Motor neuron (in vitro differentiated cells): ENCODE measurements around the gene GRID1. TPM values are rescaled to one million over a fixed set of nuclear protein-coding genes. Genes with fewer than 3 reads are reported as not detected.

Source experiments
- ATAC-seq, 8 experiments: fragments of 200-7000 bp; cut with Tn5 transposase; replicated peaks in 6 of 8; 2 replicates each; pipeline ENCODE4 v1.8.0; 2021; ENCODE audit warnings: mild to moderate bottlenecking in 8 of 8, moderate library complexity in 8 of 8
- H3K27ac ChIP-seq, 2 donors: fragments of 250-450 bp; sonication (Bioruptor Pico); 2 replicates each; pipeline ENCODE4 v1.9.0; 2021; ENCODE audit warnings: antibody characterized with exemption in 2 of 2, mild to moderate bottlenecking in 2 of 2, moderate library complexity in 1 of 2
- H3K4me1 ChIP-seq, 2 donors: fragments of 250-450 bp; sonication (Bioruptor Pico); replicated peaks in 1 of 2; 2 replicates each; pipeline ENCODE4 v1.6.1; 2021; ENCODE audit warnings: antibody characterized with exemption in 2 of 2, mild to moderate bottlenecking in 2 of 2, moderate library complexity in 1 of 2
- H3K4me3 ChIP-seq, 5 donors: fragments of 250-450 bp; sonication (Bioruptor Pico); 2 replicates each; pipeline ENCODE4 v1.9.0; 2021; ENCODE audit warnings: antibody characterized with exemption in 5 of 5, mild to moderate bottlenecking in 5 of 5, moderate library complexity in 4 of 5
- WGBS, 10 experiments: fragments of 450-650 bp; shearing (Covaris generic); methylation state at CpG; one replicate each; pipeline ENCODE4 v1.0.0; 2022; 5-methylcytosine and 5-hydroxymethylcytosine counted together
- in situ Hi-C, 9 experiments: fragments of 400-800 bp; cut with MboI; loops; one replicate each; pipeline ENCODE4 v1.15.0; 2021; ENCODE audit warnings: low sequenced_read_pairs in 9 of 9, low pct_unique_long_range_greater_than_20kb in 2 of 9; ENCODE audit not compliant: unreplicated experiment in 9 of 9
- total RNA-seq, 8 experiments: library from RNA; unstranded; fragments of 300-600 nt; gene quantifications; 2 replicates each; pipeline versions ENCODE4 v1.2.3 to v1.2.4, GENCODE V29; 2022

Gene GRID1
- total RNA-seq, 8 experiments from 2014 or later: 0.15 to 10.0 (median 6.0) TPM

- H3K4me3 ChIP-seq: no peak overlapping the region
- no peak overlapping the region for H3K27ac ChIP-seq
- no peaks in the 10 kb centered on the region for H3K4me1 ChIP-seq
- in situ Hi-C loops: no loop called here
- 0 to 71% methylated on average over 1 of the region's 2 CpGs; no CpG with 5 or more reads in 8 of the 10 experiments for WGBS, 10 experiments
- peak in 1 of 8 experiments; percentile 39 for ATAC-seq
These were observed 73.2 kb downstream of the GRID1 start for GRCh38 chr10:86293396-86293791.

- Histone ChIP-seq H3K4me3 (no peak overlapping the region), H3K4me1 (no peaks in the 10 kb centered on the region), H3K27ac (no peak overlapping the region)
- no peak for ATAC-seq
- 30 to 80% (median 65%) methylated on average over 1 to 4 of the region's 13 CpGs; no CpG with 5 or more reads in 6 of the 10 experiments for WGBS, 10 experiments
- in situ Hi-C loops: no loop called here
These were observed 73.9 kb downstream of the GRID1 start for GRCh38 chr10:86292462-86293395.

- no peak overlapping the region for H3K4me3 ChIP-seq
- ATAC-seq: no peak
- H3K27ac ChIP-seq: no peak overlapping the region
- WGBS, 10 experiments: 57 to 100% (median 70%) methylated on average over 1 to 7 of the region's 12 CpGs; no CpG with 5 or more reads in 4 of the 10 experiments
- in situ Hi-C loops: no loop called here
- no peaks in the 10 kb centered on the region for H3K4me1 ChIP-seq
These were observed 74.8 kb downstream of the GRID1 start for GRCh38 chr10:86291616-86292340.

- in situ Hi-C loops: no loop called here
- Histone ChIP-seq H3K4me3 (no peak overlapping the region), H3K27ac (no peak overlapping the region), H3K4me1 (no peaks in the 10 kb centered on the region)
- no peak for ATAC-seq
- 27 to 100% (median 90%) methylated on average over 1 to 3 of the region's 9 CpGs; no CpG with 5 or more reads in 5 of the 10 experiments for WGBS, 10 experiments
These were observed 75.5 kb downstream of the GRID1 start for GRCh38 chr10:86290933-86291615.

- no peaks in the 10 kb centered on the region for H3K4me1 ChIP-seq
- in situ Hi-C loops: no loop called here
- H3K4me3 ChIP-seq: no peak overlapping the region
- H3K27ac ChIP-seq: no peak overlapping the region
- 33 to 60% methylated on average over 1 of the region's 2 CpGs; no CpG with 5 or more reads in 8 of the 10 experiments for WGBS, 10 experiments
- ATAC-seq: no peak
These were observed 77.1 kb downstream of the GRID1 start for GRCh38 chr10:86289577-86289868.

GRCh38 chr10:86288695-86289576, 77.7 kb downstream of the GRID1 start:
- WGBS, 10 experiments: 4 to 100% (median 97%) methylated on average over 1 to 5 of the region's 10 CpGs; no CpG with 5 or more reads in 5 of the 10 experiments
- no peaks in the 10 kb centered on the region for H3K4me1 ChIP-seq
- ATAC-seq: no peak
- in situ Hi-C loops: no loop called here
- no peak overlapping the region for H3K4me3 ChIP-seq
- H3K27ac ChIP-seq: no peak overlapping the region

- H3K4me1 ChIP-seq: no peaks in the 10 kb centered on the region
- no peak overlapping the region for H3K4me3 ChIP-seq
- 0 to 100% (median 92%) methylated on average over 1 to 2 of the region's 6 CpGs; no CpG with 5 or more reads in 7 of the 10 experiments for WGBS, 10 experiments
- in situ Hi-C loops: no loop called here
- ATAC-seq: no peak
- H3K27ac ChIP-seq: no peak overlapping the region
These were observed 78.5 kb downstream of the GRID1 start for GRCh38 chr10:86287966-86288579.

GRCh38 chr10:86287110-86287793, 79.3 kb downstream of the GRID1 start:
- 0 to 100% (median 80%) methylated on average over 1 to 10 of the region's 10 CpGs; no CpG with 5 or more reads in 1 of the 10 experiments for WGBS, 10 experiments
- no peaks in the 10 kb centered on the region for H3K4me1 ChIP-seq
- no peak overlapping the region for H3K27ac ChIP-seq
- in situ Hi-C loops: no loop called here
- no peak overlapping the region for H3K4me3 ChIP-seq
- ATAC-seq: no peak

GRCh38 chr10:86286236-86287109, 80.1 kb downstream of the GRID1 start:
- no peak overlapping the region for H3K4me3 ChIP-seq
- no peak for ATAC-seq

GRCh38 chr10:86285136-86285790, 81.3 kb downstream of the GRID1 start:
- in situ Hi-C loops: no loop called here
- H3K4me3 ChIP-seq: no peak overlapping the region
- peak in 1 of 8 experiments; percentile 17 for ATAC-seq
- H3K27ac ChIP-seq: no peak overlapping the region
- no peaks in the 10 kb centered on the region for H3K4me1 ChIP-seq
- 50 to 87% (median 59%) methylated on average over 1 to 5 of the region's 10 CpGs; no CpG with 5 or more reads in 1 of the 10 experiments for WGBS, 10 experiments

More at GRCh38 chr10:86286236-86287109, 80.1 kb downstream of the GRID1 start:
- WGBS, 10 experiments: 29 to 100% (median 89%) methylated on average over 1 to 13 of the region's 18 CpGs; no CpG with 5 or more reads in 3 of the 10 experiments
- in situ Hi-C loops: no loop called here
- Histone ChIP-seq H3K27ac (no peak overlapping the region), H3K4me1 (no peaks in the 10 kb centered on the region)
